DMS53 treated with DMSO at 0.1 percent for 48 hours (cell line): Measurements from ENCODE around the gene GTF3C2.
A peak's percentile ranks its signal among the peaks of the same experiment; 100 is the strongest.
"Not testable (repeated sequence)": the region's sequence is repeated elsewhere in the genome, so short reads cannot be mapped to it uniquely, and the experiment has no call there.

Experiments used
- DNase-seq: peaks from one replicate; lab custom pipeline; 2025; ENCODE audit not compliant: unreplicated experiment; lab: John Stamatoyannopoulos, UW

The GTF3C2 gene

GRCh38 chr2:27323596-27324285 lies 32.8 kb downstream of the GTF3C2 start:
- no peak for DNase-seq

DNA sequence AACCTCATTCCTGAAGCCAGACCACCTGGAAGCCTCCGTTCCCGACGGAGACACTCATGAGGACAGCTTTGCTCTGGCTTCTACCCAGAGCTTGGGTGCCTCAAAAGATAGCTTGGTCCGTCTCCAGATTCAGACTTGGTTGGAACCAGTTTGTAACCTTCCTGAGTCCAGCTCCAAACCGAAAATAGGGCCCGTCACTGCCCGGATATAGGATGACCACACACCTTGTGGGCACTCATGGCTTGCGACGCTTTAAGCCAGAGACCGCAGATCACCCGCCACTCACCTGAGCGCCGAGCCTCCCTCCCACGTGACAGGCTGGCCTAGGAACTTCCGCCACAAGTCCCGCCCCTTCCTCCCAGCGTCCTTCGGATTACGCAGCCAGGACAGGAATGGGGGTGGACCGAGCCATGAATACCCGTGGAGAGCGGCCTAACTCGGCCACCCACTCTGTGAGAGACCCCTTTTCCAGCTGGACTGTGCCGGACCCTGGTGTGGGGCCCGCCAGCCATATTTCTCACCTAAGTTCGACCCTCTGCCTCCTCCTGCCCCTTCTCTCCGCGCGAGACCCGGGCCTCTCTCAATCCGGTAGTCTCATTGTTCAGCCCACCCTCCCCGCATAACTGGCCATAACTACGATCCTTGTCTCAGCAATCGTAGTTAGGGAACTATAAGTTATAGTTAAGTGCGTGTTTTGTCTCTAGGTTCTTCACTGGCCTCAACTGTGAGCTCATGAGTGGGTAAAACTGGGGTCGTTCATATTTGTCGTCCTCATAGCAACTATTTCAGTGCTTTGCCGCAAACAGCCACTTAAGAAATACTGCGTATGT lies 33.6 kb downstream of the GTF3C2 start, which contains the start of gene MPV17:
Gene MPV17, minus strand, starts transcription at position 332 of the 830 bp plus-strand sequence. CDS start 580 bp downstream, outside the sequence.
- peak; percentile 64 for DNase-seq

DNA sequence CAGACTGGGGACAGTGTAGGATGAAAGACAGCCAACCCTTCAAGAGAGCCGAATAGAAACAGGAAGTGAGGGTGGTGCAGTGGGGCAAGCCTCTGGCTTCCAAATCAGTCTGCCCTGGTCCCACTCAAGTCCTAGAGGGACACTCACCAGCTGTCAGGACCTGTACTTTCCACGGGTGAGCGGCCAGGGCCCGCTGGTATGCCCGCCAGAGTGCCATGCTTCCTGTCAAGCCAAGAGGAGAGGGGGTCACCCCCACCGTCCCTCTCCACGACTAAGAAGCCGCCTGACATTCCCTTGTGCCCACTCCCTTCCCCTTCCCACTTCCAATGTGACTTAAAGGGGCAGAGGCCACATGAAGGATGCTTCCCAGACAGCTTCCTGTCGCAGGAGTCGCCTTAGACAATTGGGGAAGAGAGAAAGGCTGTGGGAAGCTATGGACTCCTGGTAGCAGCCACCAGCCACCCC lies 34.2 kb downstream of the GTF3C2 start:
- DNase-seq = no peak

GRCh38 chr2:27320958-27321543 lies 35.5 kb downstream of the GTF3C2 start:
- DNase-seq = peak; percentile 89

DNA sequence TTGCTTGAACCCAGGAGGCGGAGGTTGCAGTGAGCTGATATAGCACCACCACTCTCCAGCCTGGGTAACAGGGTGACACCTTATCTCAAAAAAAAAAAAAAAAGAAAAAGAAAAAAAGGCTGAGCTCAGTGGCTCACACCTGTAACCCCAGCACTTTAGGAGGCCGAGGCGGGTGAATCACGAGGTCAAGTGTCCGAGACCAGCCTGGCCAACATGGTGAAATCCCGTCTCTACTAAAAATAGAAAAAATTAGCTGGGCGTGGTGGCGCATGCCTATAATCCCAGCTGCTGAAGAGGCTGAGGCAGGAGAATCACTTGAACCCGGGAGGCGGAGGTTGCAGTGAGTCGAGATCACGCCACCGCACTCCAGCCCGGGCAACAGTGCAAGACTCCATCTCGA lies 36.7 kb downstream of the GTF3C2 start:
- not testable (repeated sequence) for DNase-seq

GRCh38 chr2:27316655-27317412 lies 39.7 kb downstream of the GTF3C2 start:
- DNase-seq = no peak

- no peak for DNase-seq
Observed at GRCh38 chr2:27315122-27315521, 41.4 kb downstream of the GTF3C2 start.

GRCh38 chr2:27314709-27315108 lies 41.9 kb downstream of the GTF3C2 start:
- no peak for DNase-seq

DNA sequence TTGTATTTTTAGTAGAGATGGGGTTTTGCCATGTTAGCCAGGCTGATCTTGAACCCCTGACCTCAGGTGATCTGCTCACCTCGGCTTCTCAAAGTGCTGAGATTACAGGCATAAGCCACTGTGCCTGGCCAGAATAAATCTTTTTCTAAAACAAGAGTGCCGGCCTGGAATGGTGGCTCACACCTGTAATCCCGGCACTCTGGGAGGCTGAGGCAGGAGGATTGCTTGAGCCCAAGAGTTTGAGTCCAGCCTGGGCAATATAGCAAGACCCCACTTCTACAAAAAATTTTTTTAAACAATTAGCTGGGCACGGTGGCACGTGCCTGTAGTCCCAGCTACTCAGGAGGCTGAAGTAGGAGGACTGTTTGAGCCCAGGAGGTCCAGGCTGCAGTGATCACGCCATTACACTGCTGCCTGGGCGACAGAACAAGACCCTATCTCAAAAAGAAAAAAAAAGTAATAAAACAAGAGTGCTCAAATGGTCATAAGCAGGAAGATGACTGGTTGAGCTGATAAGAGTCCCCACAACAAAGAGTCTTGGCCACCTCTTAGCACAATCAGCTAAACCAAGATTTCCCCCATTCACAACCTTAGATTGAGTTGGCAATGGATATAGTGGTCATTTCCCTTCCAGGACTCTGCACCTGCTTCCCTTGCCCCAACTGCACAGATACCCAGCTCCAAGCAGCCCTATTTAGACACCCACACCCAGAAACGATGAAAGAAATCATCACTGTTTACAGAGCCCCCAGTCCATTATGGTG lies 42.5 kb downstream of the GTF3C2 start:
- no peak for DNase-seq

- no peak for DNase-seq
Observed at GRCh38 chr2:27312152-27312551, 44.4 kb downstream of the GTF3C2 start.

DNA sequence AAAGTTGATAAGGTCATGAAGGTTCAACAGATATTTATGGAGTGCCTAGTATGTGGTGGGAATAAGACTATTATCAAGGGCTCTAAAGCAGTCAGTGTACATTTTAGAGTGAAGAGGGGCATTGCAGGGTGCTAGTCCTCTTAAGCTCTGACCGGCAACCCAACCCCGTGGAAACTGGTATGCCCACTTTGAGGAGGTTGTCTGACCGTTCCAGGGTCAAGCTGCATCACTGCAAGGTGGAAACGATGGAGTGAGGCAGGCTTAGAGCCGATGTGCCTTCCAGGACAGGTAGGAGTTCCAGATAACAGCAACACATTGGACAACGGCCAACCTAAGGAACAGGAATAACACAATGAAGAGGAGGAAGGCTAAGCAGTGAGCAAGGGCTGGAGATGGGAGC lies 46.9 kb downstream of the GTF3C2 start:
- DNase-seq = no peak

DNA sequence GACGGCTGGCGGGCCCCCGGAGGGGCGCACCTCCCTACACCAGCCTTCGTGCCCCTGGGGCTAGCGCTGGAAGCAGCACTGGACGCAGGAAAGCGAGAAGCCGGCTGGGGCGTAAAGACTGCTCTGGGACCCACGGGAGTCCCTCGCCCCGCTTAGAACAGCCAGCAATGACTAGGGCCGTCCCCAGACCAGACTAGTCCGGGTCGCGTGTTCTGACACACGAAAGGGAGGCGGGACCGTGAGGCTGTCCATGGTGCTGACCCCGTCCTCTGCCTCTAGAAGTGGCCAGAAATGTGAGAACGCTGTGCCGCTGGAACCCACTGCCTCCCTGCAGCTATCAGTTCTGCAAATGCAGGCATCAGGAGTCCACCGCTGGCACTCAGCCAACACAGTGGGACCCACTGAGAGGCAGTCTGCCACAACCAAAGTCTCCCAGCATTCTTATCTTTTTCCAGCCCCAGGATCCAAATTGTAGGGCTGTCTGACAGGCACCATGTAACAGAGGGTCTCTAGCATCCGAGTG lies 48.1 kb downstream of the GTF3C2 start, which contains the start of gene UCN:
Gene UCN, minus strand, starts transcription at position 87 of the 523 bp plus-strand sequence. CDS start 550 bp downstream, outside the sequence.
- DNase-seq = no peak

GRCh38 chr2:27307545-27308358 lies 48.8 kb downstream of the GTF3C2 start:
- DNase-seq = no peak

DNA sequence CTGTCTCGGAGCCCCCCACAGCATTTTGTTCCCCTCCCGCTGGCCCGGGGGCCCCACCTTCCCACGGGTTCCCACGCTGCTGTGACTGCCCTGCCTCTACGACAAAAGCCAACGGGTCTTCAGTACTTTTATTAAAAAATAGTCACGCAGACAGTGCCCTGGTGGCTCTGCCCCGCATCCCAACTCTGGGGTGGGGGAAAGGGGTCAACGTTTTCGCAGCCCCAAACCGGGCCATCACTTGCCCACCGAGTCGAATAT lies 49.3 kb downstream of the GTF3C2 start:
- DNase-seq = no peak

GRCh38 chr2:27306573-27307286 lies 49.8 kb downstream of the GTF3C2 start:
- DNase-seq = no peak

GRCh38 chr2:27306136-27306535 lies 50.4 kb downstream of the GTF3C2 start:
- no peak for DNase-seq

GRCh38 chr2:27305516-27305915 lies 51.0 kb downstream of the GTF3C2 start:
- no peak for DNase-seq

GRCh38 chr2:27304488-27305240 lies 51.9 kb downstream of the GTF3C2 start:
- DNase-seq = no peak
